Effector CD4-positive, alpha-beta T cell (primary cell): Measurements from ENCODE around the gene PEAR1.

ENCODE experiments used
- DNase-seq: peaks from one replicate; pipeline ENCODE4 v3.0.0-alpha.2; 2020

Gene PEAR1

DNA sequence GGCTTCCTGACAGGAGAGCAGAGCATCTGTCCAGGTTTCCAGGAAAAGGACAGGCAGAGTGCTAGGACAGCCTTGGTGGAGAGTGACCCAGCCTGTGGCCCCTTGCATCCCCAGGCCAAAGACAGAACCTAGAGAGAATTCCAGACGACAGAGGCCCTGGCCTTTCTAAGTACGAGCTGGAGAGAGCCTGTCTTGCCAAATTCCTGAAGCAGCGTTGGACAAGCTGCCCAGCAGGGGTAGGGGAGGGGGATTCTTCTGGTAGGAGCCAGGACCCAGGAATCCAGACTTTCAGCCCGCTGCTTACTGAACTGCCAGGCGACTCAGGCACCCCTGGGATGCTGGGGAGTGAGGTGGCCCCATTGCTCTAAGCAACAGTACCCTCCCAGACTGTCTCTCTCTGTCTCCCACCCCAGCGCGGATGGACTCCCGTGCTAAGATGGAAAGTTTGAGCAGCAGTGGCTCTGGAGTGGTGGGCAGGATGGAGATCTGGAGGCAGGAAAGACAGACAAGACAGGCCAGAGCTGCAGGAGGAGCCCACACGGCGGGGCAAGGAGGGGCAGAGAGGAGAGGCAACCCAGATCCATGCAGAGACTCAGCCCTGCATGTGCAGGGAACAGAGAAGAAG, 8.8 kb upstream of the PEAR1 start:
- no peak for DNase-seq

- no peak for DNase-seq
These were observed 8.2 kb upstream of the PEAR1 start for GRCh38 chr1:156885314-156885713.

DNA sequence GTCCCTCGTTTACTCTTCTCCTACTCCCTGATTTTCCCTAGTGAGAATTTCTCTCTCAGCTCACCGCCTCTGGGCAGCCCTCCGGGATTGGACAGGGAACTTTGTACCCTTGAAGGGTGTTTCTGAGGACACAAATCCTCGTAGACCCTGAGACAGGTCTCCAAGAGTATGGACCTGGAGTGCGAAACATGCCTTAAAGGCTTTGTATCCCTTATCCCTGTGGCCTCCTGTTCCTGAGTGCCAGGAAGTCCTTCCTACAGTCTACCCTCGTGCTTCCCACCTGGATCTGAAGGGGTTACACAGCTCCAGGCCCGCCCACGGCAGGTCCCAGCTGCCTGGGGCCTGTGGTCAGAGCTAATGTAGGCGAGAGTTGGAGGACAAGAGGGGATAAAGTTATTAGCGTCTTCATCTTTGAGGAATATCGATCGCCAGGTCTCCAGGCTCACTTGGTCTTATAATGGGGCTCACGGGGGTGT, 7.6 kb upstream of the PEAR1 start:
- no peak for DNase-seq

DNA sequence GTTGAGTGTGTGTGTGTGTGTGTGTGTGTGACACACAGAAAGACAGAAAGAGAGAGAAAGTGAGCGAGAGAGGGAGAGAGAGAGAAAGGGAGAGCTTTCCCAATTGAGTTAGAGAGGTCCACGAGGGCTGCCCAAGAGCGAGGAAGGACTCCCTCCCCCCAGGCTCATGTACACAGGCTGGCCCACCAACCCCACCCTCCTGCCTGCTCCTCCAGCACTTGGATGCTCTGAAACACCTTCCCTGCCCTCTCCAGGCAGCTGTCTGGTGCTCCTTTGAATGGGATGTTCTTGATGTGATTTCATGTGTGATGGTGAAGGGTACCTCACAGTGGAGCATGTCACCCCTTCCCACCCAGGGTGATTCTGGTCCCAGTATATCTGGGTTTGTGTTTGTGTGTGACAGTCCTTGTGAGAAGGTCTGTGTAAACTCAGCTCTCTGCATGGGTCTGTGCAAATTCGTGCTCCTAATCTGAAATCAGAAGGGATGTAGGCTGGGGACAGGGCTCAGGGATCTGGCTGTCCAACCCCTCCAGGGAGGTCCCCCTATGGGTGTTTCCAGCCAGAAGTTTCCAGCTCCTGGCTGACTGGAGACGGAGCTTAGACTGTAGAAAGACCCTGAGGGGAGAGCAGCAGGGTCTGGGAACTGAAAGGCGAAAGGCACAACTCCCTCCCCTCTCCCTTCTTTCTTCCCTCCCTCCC, 6.8 kb upstream of the PEAR1 start:
- DNase-seq, result no peak

DNA sequence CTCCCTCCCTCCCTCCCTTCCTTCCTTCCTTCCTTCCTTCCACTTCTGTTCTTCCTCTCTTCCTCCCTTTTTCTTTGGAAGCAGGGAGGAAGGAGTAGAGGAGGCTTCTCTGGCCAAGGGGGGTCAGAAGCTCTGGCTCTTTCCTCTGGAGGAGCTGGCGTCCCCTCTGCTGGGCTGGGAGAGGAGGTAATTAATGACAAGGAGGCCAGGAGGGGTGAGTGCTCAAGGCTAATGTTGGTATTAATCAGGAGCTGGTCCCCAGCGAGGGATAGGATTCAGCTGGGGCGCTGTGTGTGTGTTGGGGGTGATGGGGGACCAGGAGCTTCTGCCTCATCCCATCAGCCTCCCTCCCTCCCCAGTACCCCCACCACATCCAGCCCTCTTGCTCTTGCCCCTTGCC, 6.2 kb upstream of the PEAR1 start:
- DNase-seq, result no peak

- DNase-seq, result no peak
These were observed 5.8 kb upstream of the PEAR1 start for GRCh38 chr1:156887734-156888133.

GRCh38 chr1:156889802-156890580, 3.5 kb upstream of the PEAR1 start:
- peak; percentile 45 for DNase-seq

GRCh38 chr1:156892190-156893047, 1.1 kb upstream of the PEAR1 start:
- DNase-seq, result peak; percentile 74

GRCh38 chr1:156894001-156894400, 483 bp downstream of the PEAR1 start:
- DNase-seq, result no peak

DNA sequence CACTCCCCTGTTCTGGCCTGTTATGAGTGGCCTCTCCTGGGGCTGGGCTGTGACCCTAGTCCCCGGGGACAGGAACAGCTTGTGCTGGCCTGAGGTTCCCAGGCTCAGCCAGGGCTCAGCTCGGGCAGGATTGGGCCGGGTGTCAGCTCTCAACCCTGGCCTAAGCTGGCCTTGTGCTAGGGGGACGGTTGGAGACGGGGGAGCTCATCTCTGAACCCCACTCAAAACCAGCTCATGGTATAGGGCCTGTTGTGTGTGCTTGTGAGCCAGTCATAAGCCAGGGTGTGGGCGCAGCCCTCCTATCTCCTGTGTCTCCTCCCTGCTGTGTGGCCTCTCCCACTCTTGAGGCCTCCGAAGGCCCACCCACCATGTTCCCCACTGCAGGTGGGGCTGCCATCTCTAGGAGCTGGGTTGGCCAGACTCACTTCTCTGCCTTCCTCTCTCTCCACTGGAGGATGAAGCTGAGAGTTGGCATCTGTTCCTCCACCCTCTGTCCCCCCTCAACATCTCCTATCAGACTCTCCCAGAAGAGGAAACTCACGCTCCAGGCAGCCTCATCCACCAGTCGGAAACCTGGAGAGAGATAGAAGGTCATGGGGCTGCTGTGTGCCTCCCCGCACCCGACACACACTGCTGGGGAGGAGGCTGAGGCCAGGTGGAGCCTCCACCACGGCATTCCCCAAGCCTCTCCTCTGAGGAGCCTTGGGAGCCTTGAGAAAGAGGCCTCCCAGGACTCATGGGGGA, 1.4 kb downstream of the PEAR1 start:
- DNase-seq, result no peak

DNA sequence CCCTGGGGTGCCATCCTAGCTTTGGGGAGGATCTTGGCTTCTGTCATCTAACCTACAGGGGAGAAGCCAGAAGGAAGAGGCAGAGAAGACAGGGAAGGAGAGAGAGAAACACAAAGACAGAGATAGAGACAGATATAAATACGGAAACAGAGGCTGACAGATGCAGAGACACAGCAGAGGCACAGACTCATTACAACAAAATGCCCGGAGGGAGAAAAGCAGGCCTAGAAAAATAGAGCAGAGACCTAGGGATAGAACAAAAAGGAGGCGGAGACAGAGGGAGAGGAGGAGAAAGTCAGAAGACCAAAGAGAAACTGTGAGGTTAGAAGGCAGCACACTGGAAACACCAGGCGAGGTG, 1.9 kb downstream of the PEAR1 start:
- DNase-seq, result no peak

GRCh38 chr1:156895927-156896326, 2.4 kb downstream of the PEAR1 start:
- no peak for DNase-seq

GRCh38 chr1:156896490-156897033, 3.0 kb downstream of the PEAR1 start:
- no peak for DNase-seq

GRCh38 chr1:156897078-156897825, 3.7 kb downstream of the PEAR1 start:
- DNase-seq, result no peak

- DNase-seq, result no peak
These were observed 4.6 kb downstream of the PEAR1 start for GRCh38 chr1:156898161-156898566.

DNA sequence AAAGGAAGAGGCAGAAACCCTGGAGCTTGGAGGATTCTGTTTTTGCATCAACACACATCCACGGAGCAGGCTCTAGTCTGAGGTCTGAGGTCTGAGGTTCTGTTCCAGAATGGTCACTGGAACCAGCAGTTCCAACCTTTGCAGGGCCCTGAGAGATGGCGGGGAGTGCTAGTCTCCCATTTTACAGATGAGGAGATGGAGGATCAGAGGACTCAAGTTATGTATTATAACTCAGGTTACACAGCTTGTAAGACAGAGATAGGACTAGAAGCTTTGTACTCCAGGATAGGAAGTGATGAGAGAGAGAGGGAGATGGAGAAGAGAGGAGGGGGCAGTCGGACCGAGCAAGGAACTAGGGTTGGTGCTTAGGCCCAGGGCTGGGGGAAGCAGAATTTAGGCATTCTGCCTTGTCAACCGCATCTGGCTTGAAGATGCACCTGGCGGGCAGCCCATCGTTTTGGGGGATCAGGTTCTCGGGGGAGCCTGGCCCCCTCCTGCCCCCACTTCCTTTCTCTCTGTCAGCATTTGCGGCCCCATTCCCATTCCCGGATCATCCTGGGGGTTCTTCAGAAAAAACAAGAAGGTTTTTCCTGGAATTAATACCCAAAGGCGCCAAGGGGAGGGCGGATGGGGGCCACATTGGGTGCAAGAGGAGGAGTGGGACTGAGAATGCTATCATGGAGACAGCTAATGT, 5.6 kb downstream of the PEAR1 start:
- no peak for DNase-seq

- DNase-seq, result no peak
These were observed 6.6 kb downstream of the PEAR1 start for GRCh38 chr1:156899956-156900718.

DNA sequence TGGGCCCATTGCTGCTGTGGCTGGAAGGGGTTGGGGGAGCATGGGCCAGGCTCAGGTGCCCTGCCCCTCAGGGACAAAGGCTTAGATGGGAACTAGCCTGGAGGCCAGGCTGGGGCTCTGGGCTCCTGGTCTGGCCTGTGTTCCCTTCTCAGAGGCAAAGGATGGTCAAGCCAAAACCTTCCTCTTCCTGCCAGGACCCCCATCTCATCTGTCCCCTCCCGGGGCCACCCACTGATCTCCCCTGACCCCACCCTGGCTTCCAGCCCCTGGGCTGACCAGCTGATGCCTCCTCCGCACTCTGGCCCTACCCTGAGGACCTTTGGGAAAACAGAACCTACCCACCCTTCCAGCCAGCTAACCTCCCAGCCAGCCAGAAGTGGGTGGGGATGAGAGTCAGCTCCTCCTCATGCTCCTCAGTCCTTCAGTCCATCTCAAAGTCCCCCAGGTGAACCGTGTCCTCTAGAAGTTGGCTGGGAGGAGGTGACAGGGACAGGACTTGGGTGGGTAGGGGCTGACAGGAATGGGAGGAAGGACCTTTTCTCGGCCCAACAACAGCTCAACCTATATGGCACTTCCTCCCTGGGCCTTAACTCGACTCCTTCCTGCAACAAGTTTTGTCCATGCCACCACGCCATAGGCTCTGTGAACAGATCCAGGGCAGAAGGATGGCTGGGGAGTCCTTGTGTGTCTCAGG, 7.5 kb downstream of the PEAR1 start:
- no peak for DNase-seq

- DNase-seq, result no peak
These were observed 8.0 kb downstream of the PEAR1 start for GRCh38 chr1:156901590-156901900.
